ENCODE results near the gene APOL1. TPM values are rescaled to one million over a fixed set of nuclear protein-coding genes. Genes with fewer than 3 reads are reported as not detected.
"Not testable (repeated sequence)": the region's sequence is repeated elsewhere in the genome, so short reads cannot be mapped to it uniquely, and the experiment has no call there.

APOL1 gene
- total and polyA plus RNA-seq, 2 donors (not counting 1 experiment from before 2014, with no cell fraction given) = 40.0 to 80.3 TPM

DNA sequence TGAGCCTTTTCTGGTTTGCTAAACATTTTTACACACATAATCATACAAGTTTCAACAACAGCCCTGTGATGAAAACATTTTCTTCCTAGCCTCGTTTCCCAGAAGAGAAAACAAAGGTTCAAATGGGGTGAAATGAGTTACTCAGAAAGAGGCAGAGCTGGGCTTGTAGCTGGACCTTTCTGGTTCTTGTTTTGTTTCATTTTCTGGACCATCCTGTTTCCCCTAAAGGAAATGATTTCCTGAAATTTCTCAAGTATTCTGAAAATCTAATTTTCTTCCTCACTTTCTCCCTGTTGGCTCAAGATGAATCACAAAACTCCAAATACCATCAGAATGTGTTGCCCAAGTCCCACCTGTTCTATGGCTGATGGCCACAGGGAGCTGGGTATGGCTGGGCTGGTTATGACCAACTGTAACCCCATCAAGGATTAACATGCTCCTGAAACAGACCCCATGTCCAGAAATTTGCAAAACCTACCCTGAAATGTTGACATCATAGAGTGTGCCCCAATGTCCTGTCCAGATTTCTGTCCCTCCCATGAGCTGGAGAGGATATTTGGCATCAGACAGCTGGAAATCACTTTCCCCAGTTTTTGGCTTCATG, 44.7 kb upstream of the APOL1 start:
- H4K20me1 ChIP-seq (ENCODE audit: control insufficient read depth, extremely low read depth, insufficient read depth, low read length) = no peaks in the 10 kb centered on the region
- no peaks in the 10 kb centered on the region for H3K79me2 ChIP-seq (ENCODE audit: control insufficient read depth, insufficient read depth, low read length)
- H3K4me1 ChIP-seq (ENCODE audit: control insufficient read depth, extremely low read depth, insufficient read depth, low read length) = no peaks in the 10 kb centered on the region
- no peak overlapping the region for H3K4me3 ChIP-seq (replicated peaks in 1 of 4; ENCODE audit: control extremely low read depth in 1 of 4, insufficient read depth in 1 of 4, low read depth in 3 of 4, low read length in 4 of 4)
- no peak overlapping the region for H2AFZ ChIP-seq (ENCODE audit: low read length)
- H3K4me2 ChIP-seq (ENCODE audit: extremely low read depth, insufficient read depth, low read length) = no peak overlapping the region
- H3K27ac ChIP-seq (ENCODE audit: insufficient read depth, low read length) = no peak overlapping the region
- peaks cover 11% of the 10 kb centered on the region for H3K27me3 ChIP-seq (ENCODE audit: control insufficient read depth, insufficient read depth, low read length)
- H3K9me3 ChIP-seq (ENCODE audit: control insufficient read depth, insufficient read depth, low read depth, low read length) = no peaks in the 10 kb centered on the region
- no peak for DNase-seq (ENCODE audit: low read depth in 2 of 2)
- H3K9ac ChIP-seq (ENCODE audit: insufficient read depth, low read length) = no peak overlapping the region
- TF ChIP-seq, protein P1, sequence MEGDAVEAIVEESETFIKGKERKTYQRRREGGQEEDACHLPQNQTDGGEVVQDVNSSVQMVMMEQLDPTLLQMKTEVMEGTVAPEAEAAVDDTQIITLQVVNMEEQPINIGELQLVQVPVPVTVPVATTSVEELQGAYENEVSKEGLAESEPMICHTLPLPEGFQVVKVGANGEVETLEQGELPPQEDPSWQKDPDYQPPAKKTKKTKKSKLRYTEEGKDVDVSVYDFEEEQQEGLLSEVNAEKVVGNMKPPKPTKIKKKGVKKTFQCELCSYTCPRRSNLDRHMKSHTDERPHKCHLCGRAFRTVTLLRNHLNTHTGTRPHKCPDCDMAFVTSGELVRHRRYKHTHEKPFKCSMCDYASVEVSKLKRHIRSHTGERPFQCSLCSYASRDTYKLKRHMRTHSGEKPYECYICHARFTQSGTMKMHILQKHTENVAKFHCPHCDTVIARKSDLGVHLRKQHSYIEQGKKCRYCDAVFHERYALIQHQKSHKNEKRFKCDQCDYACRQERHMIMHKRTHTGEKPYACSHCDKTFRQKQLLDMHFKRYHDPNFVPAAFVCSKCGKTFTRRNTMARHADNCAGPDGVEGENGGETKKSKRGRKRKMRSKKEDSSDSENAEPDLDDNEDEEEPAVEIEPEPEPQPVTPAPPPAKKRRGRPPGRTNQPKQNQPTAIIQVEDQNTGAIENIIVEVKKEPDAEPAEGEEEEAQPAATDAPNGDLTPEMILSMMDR (conservative IDR thresholded peaks at IDR 0.05 in 1 of 2, IDR thresholded peaks at IDR 0.05 in 1 of 2; ENCODE audit: low read depth in 1 of 2, low read length in 2 of 2) = no peak
- TF ChIP-seq EZH2 (IDR thresholded peaks at IDR 0.05; ENCODE audit: low read length, missing control alignments) = no peak
- H3K36me3 ChIP-seq (ENCODE audit: control insufficient read depth, insufficient read depth, low read length) = no peaks in the 10 kb centered on the region

DNA sequence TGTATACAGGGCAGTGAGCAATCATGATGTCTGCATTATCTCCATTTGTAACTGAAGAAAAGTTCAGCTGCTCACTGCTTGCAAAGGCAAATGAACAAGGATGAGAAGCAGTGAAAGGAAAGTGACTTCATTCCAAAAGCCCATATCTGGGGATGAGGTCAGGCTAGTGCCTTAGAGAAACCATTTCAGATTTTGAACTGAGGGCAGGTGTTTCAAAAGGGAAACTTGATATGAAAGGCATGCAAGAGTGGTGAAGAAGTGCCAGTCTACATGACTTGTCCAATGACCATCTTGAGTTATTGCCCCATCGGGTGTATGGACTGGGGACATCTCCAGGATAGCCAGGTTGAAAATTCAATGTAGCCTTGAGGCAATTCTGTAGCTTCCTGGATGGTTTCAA, 44.0 kb upstream of the APOL1 start:
- TF ChIP-seq, protein P1 (conservative IDR thresholded peaks at IDR 0.05 in 1 of 2, IDR thresholded peaks at IDR 0.05 in 1 of 2; ENCODE audit: low read depth in 1 of 2, low read length in 2 of 2) = no peak
- no peak for TF ChIP-seq EZH2 (IDR thresholded peaks at IDR 0.05; ENCODE audit: low read length, missing control alignments)
- H3K27me3 ChIP-seq (ENCODE audit: control insufficient read depth, insufficient read depth, low read length) = peaks cover 15% of the 10 kb centered on the region
- no peak for DNase-seq (ENCODE audit: low read depth in 2 of 2)
- H3K79me2 ChIP-seq (ENCODE audit: control insufficient read depth, insufficient read depth, low read length) = no peaks in the 10 kb centered on the region
- no peak overlapping the region for H3K9ac ChIP-seq (ENCODE audit: insufficient read depth, low read length)
- H3K4me2 ChIP-seq (ENCODE audit: extremely low read depth, insufficient read depth, low read length) = no peak overlapping the region
- H4K20me1 ChIP-seq (ENCODE audit: control insufficient read depth, extremely low read depth, insufficient read depth, low read length) = no peaks in the 10 kb centered on the region
- H2AFZ ChIP-seq (ENCODE audit: low read length) = no peak overlapping the region
- H3K4me3 ChIP-seq (replicated peaks in 1 of 4; ENCODE audit: control extremely low read depth in 1 of 4, insufficient read depth in 1 of 4, low read depth in 3 of 4, low read length in 4 of 4) = no peak overlapping the region
- no peak overlapping the region for H3K27ac ChIP-seq (ENCODE audit: insufficient read depth, low read length)
- H3K9me3 ChIP-seq (ENCODE audit: control insufficient read depth, insufficient read depth, low read depth, low read length) = no peaks in the 10 kb centered on the region
- H3K36me3 ChIP-seq (ENCODE audit: control insufficient read depth, insufficient read depth, low read length) = no peaks in the 10 kb centered on the region
- no peaks in the 10 kb centered on the region for H3K4me1 ChIP-seq (ENCODE audit: control insufficient read depth, extremely low read depth, insufficient read depth, low read length)

DNA sequence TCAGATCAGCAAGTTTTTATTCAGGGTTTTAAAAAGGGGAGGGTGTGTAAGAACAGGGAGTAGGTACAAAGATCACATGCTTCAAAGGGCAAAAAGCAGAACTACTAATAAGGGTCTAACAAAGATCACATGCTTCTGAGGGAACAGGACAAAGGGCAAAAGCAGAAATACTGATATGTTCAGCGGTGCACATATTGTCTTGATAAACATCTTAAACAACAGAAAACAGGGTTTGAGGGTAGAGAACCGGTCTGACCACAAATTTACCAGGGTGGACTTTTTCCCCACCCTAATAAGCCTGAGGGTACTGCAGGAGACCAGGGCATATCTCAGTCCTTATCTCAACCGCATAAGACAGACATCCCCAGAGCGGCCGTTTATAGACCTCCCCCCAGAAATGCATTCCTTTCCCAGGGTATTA, 43.4 kb upstream of the APOL1 start:
- not testable (repeated sequence) for DNase-seq (ENCODE audit: low read depth in 2 of 2); H2AFZ ChIP-seq (ENCODE audit: low read length); H4K20me1 ChIP-seq (ENCODE audit: control insufficient read depth, extremely low read depth, insufficient read depth, low read length); H3K27ac ChIP-seq (ENCODE audit: insufficient read depth, low read length); H3K4me1 ChIP-seq (ENCODE audit: control insufficient read depth, extremely low read depth, insufficient read depth, low read length); H3K9me3 ChIP-seq (ENCODE audit: control insufficient read depth, insufficient read depth, low read depth, low read length); H3K9ac ChIP-seq (ENCODE audit: insufficient read depth, low read length); H3K4me3 ChIP-seq (replicated peaks in 1 of 4; ENCODE audit: control extremely low read depth in 1 of 4, insufficient read depth in 1 of 4, low read depth in 3 of 4, low read length in 4 of 4); H3K79me2 ChIP-seq (ENCODE audit: control insufficient read depth, insufficient read depth, low read length); H3K4me2 ChIP-seq (ENCODE audit: extremely low read depth, insufficient read depth, low read length); H3K36me3 ChIP-seq (ENCODE audit: control insufficient read depth, insufficient read depth, low read length)
- H3K27me3 ChIP-seq (ENCODE audit: control insufficient read depth, insufficient read depth, low read length) = peaks cover 20% of the 10 kb centered on the region
